Transverse colon (tissue), 3 donors: Measurements from ENCODE around the gene TENM4.

Source experiments
- POLR2A ChIP-seq: fragments of 450-650 bp; IDR thresholded peaks from one replicate; pipeline ENCODE4 v1.6.1; 2016; ENCODE audit warnings: antibody characterized with exemption, mild to moderate bottlenecking, moderate library complexity
- TF ChIP-seq, protein P1 (sequence below), 5 experiments: fragments of 200-600 bp in 3 of 5; fragments of 450-650 bp in 2 of 5; sonication (generic) in 3 of 5; IDR thresholded peaks; 1 replicate in 2 of 5; 2 replicates in 3 of 5; pipeline ENCODE4 v1.5.1; 2016 to 2017; ENCODE audit warnings: antibody characterized with exemption in 5 of 5, inconsistent platforms in 3 of 5, mild to moderate bottlenecking in 2 of 5, moderate library complexity in 1 of 5

DNA sequence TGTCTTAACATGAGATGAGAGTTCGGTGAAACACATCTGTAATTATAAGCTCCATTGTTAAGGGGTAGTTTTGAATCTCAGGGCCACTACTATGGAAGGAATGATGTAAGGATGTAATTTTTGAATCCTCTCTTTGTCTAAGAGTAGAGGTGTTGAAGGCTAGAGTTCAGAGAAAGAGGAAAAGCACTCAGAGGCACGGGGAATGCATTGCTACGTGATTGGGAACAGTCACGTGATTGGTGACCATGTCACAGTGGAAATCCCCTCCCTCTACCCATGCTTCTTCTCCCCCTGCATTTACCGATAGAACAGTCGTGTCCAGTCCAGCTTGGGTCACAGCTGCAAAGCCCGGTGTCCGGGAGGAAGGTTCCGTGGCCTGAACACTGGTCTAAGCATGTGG, 635.8 kb downstream of the TENM4 start:
- TF ChIP-seq, protein P1, sequence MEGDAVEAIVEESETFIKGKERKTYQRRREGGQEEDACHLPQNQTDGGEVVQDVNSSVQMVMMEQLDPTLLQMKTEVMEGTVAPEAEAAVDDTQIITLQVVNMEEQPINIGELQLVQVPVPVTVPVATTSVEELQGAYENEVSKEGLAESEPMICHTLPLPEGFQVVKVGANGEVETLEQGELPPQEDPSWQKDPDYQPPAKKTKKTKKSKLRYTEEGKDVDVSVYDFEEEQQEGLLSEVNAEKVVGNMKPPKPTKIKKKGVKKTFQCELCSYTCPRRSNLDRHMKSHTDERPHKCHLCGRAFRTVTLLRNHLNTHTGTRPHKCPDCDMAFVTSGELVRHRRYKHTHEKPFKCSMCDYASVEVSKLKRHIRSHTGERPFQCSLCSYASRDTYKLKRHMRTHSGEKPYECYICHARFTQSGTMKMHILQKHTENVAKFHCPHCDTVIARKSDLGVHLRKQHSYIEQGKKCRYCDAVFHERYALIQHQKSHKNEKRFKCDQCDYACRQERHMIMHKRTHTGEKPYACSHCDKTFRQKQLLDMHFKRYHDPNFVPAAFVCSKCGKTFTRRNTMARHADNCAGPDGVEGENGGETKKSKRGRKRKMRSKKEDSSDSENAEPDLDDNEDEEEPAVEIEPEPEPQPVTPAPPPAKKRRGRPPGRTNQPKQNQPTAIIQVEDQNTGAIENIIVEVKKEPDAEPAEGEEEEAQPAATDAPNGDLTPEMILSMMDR (IDR thresholded peaks at IDR 0.05): no peak
- no peak for TF ChIP-seq POLR2A
